ENCODE results near the gene DBP.

Gene DBP

GRCh38 chr19:48656840-48657474, 19.8 kb upstream of the DBP start:
- TF ChIP-seq CTCF (conservative IDR thresholded peaks at IDR 0.05; ENCODE audit: low read depth, low read length): no peak
- no peak for DNase-seq (ENCODE audit: low read depth)

GRCh38 chr19:48654299-48655059, 17.3 kb upstream of the DBP start:
- TF ChIP-seq CTCF (conservative IDR thresholded peaks at IDR 0.05; ENCODE audit: low read depth, low read length): no peak

More at GRCh38 chr19:48656840-48657474, 19.8 kb upstream of the DBP start:
- H3K4me3 ChIP-seq (ENCODE audit: low read length): no peak overlapping the region

DNA sequence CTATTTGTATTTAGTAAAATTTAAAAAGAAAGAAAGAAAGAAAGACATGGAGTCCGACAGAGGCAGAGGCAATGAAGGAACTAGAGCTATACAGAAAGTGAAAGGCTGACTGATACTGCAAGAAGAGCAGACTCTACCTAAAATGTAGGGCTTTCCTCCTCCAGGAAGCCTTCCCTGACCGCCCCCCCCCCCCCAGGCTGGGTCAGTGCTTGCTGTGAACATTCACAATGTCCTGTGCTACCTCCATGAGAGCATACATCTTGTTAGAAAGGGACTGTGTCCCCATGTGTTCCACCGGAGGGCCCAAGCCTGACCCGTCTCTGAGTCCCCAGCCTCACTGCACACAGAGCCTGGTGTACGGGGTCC, 14.5 kb upstream of the DBP start:
- H3K4me3 ChIP-seq (ENCODE audit: low read length): no peak overlapping the region
- DNase-seq (ENCODE audit: low read depth): no peak
- no peak for TF ChIP-seq CTCF (conservative IDR thresholded peaks at IDR 0.05; ENCODE audit: low read depth, low read length)

More at GRCh38 chr19:48654299-48655059, 17.3 kb upstream of the DBP start:
- H3K4me3 ChIP-seq (ENCODE audit: low read length): no peak overlapping the region
- no peak for DNase-seq (ENCODE audit: low read depth)

- no peak overlapping the region for H3K4me3 ChIP-seq (ENCODE audit: low read length)
- DNase-seq (ENCODE audit: low read depth): no peak
- TF ChIP-seq CTCF (conservative IDR thresholded peaks at IDR 0.05; ENCODE audit: low read depth, low read length): no peak
Measured at GRCh38 chr19:48650974-48651682, 13.9 kb upstream of the DBP start.

DNA sequence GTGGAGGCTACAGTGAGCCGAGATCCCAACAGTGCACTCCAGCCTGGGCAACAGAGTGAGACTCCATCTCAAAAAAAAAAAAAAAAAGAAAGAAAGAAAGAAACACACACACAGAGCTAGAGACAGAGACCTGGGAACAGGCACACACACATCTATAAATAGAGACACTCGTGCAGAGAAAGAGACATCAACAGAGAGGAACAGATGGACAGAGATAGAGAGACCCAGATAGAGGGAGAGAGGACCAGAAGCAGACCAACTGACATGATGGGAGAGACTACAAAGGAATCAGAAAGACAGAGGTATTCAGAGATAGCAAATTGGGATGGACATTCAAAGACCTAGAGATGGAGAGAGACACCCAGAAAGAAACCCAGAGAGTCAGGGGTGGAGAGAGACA, 11.0 kb upstream of the DBP start:
- no peak for TF ChIP-seq CTCF (conservative IDR thresholded peaks at IDR 0.05; ENCODE audit: low read depth, low read length)
- DNase-seq (ENCODE audit: low read depth): no peak
- H3K4me3 ChIP-seq (ENCODE audit: low read length): no peak overlapping the region

GRCh38 chr19:48646722-48647216, 9.6 kb upstream of the DBP start:
- no peak for DNase-seq (ENCODE audit: low read depth)
- TF ChIP-seq CTCF (conservative IDR thresholded peaks at IDR 0.05; ENCODE audit: low read depth, low read length): no peak
- H3K4me3 ChIP-seq (ENCODE audit: low read length): no peak overlapping the region

Data from retinal pigment epithelial cell (primary cell).